HG03521 (cell line): ENCODE measurements around the gene MAP3K7CL.
"Not testable (repeated sequence)": the region's sequence is repeated elsewhere in the genome, so short reads cannot be mapped to it uniquely, and the experiment has no call there.

ENCODE experiments used
- ATAC-seq: cut with Tn5 transposase; IDR thresholded peaks from one replicate; pipeline ENCODE4 v1.9.1; 2021; ENCODE audit warnings: mild to moderate bottlenecking, moderate library complexity; ENCODE audit not compliant: unreplicated experiment

MAP3K7CL gene

DNA sequence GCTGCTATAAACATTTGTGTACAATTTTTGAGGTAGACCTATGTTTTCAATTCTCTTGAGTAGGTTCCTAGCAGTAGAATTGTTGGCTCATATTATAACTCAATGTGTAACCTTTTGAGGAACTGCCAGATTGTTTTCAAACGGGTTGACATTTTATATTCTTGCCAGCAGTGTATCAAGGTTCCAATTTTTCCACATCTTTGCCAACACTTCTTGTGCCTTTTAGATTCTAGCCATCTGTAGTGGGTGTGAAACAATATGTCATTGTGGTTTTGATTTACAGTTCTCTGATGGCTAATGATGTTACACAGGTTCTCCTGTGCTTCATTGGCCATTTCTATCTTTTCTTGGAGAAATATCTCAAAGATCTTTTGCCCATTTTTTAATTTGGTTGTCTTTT lies 36.4 kb downstream of the MAP3K7CL start:
- no peak for ATAC-seq

DNA sequence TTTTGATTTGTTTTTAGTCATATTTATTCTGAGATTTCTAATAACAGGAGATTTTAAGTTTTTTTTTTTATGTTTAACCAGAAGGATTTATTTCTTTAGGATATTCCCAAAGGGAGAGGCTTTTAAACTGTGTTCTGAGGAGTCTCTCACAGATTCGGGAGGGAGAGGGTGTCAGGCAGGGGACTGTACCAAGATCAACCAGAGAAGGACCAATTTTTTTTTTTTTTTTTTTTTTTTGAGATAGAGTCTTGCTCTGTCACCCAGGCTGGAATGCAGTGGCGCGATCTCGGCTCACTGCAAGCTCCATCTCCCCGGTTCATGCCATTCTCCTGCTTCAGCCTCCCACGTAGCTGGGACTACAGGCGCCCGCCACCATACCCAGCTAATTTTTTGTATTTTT lies 37.0 kb downstream of the MAP3K7CL start:
- not testable (repeated sequence) for ATAC-seq

DNA sequence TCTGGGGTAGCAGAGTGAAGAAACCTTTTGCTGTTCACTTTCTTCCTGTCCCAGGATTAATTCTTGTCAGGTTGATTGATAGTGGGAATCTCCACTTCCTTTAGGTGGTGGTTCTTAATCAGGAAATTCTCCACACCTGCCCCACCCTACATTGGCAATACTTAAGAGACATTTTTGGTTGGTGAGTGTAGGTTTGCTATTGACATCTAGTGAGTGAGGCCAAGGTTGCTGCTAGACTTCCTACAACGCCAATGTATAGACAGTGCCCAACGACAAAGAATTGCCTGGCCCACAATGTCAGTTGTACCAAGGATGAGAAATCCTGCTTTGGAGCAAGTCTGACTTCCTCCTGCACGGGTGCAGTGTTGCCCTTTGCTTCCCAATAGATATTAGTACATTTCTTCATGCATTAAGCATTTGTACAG lies 38.5 kb downstream of the MAP3K7CL start:
- ATAC-seq, result no peak

DNA sequence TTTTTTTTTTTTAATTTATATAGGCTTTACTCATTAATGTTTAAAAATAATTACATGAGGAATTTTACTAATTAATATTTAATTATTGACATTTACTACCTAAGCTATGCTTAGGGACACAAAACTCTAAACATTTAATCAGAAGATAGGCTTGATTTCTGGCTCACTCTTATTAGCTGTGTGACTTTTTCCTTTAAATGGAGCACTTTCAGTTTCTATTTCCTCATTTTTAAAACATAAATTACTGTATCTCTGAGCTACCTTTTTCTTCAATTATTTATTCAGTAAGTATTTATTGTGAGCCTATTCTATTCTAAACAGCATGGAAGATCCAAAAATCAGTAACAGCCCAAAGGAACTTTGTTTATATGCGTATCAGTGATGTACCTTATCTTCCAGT lies 40.5 kb downstream of the MAP3K7CL start:
- ATAC-seq, result no peak

DNA sequence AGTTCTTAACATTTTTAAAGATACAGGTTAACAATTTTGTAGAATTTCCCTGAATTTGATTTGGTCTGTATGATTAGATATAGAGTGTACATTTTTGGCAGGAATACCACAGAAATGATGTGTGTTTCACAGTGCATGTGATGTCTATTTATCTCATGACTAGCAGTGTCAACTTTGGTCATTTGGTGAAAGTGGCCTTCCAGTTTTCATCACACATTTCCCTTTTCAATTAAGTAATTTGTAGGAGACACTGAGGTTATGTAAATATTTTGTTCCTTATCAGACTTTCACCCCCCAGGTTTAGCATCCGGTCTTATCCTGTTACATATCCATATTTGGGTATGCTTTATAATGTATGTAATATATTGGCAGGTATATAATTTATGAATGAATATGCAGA lies 41.8 kb downstream of the MAP3K7CL start:
- ATAC-seq, result no peak

DNA sequence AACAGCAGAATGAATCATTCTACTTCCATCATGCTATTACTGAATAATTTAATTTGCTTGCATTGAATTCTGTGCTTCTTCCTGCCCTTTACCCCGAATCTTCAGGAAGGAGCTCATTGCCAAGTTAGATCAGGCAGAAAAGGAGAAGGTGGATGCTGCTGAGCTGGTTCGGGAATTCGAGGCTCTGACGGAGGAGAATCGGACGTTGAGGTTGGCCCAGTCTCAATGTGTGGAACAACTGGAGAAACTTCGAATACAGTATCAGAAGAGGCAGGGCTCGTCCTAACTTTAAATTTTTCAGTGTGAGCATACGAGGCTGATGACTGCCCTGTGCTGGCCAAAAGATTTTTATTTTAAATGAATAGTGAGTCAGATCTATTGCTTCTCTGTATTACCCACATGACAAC lies 44.2 kb downstream of the MAP3K7CL start:
- ATAC-seq, result no peak

DNA sequence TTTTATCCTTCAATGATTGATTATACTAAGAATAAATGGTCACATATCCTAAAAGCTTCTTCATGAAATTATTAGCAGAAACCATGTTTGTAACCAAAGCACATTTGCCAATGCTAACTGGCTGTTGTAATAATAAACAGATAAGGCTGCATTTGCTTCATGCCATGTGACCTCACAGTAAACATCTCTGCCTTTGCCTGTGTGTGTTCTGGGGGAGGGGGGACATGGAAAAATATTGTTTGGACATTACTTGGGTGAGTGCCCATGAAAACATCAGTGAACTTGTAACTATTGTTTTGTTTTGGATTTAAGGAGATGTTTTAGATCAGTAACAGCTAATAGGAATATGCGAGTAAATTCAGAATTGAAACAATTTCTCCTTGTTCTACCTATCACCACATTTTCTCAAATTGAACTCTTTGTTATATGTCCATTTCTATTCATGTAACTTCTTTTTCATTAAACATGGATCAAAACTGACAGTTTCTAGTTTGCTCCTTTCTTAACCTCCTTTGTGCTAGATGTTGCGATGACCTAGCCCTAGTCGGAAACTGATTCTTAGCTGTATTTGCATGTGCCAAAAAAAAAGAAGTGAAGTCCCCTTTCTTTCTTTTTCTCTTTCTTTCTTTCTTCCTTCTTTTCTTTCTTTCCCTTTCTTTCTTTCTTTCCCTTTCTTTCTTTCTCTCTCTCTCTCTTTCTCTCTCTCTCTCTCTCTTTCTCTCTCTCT lies 45.1 kb downstream of the MAP3K7CL start:
- no peak for ATAC-seq

DNA sequence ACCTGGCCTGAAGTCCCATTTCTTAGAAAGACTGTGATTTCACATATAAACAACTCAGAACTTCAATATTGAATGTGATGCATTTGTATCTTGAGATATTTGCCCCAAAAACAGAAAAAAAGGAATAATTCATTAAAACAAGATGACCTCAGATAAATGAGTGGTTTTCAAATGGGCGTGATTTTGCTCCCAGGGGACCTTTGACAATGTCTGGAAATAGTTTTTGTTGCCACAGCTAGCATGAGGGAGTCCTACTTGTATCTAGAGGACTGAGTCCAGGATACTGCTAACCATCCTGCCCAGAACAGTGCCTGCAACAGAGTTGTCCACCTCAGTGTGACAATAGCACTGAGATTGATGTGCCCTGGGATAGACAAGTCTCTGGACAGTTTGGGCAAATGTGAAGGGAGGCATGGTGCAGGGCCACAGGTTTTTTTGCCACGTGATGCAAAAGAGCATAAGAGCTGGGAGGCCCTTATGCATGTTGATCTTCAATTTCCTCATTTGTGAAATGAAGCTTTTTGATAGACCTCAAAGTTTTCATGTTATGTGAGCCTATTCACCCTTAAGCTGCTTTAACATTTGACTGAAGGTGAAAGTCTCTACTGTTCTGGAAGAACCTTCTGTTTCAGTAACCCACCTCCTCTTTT lies 46.2 kb downstream of the MAP3K7CL start:
- ATAC-seq, result no peak

DNA sequence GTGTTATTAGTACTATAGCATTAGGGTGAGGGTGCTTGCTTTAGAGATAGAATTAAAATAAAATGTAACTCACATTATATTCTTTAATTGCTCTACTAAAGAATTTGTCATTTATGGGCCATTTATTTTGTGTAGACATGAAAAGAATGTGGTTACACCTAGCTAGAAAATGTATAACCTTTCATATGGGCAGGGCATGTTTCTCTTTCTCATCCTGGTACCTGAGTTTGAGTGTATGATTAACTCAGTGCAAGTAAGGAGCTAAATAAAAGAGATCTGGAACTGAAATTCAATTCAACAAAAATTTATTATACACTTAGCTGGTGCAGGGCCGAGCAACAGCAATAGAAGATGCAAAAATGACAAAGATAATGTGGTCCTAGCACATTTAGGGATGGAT lies 47.4 kb downstream of the MAP3K7CL start:
- no peak for ATAC-seq

DNA sequence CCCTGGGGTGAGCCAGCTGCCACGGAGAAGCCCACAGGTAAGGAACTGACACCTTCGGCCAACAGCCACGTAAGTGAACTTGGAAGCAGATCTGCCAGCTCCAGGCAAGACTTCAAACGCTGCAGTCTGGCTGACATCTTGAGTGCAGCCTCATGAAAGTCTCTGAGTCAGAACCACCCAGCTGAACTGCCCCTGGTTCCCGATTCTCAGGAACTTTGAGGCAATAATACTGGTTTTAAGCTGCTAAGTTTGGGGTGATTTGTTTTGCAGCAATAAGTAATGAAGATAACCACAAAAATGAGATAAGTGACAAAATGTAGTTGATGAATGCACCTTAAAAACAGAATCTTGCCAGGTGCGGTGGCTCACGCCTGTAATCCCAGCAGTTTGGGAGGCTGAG lies 48.5 kb downstream of the MAP3K7CL start:
- ATAC-seq, result no peak

DNA sequence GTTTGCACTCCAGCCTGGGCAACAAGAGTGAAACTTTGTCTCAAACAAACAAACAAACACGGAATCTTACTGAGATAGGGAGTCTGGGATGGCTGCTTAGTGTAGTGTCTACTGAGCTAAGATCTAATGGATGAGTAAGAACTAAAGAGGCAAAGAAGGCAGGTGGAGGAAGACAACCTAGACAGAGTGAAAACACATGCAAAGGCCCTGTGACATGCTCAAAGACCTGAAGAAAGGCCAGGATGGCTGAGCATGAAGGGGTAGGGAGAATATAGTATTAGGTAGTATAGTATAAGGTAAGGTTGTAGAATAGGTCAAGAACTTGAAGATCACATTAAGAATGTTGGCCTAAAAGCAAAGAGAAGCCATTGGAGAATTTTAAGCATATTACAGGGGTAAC lies 49.1 kb downstream of the MAP3K7CL start:
- ATAC-seq, result no peak

DNA sequence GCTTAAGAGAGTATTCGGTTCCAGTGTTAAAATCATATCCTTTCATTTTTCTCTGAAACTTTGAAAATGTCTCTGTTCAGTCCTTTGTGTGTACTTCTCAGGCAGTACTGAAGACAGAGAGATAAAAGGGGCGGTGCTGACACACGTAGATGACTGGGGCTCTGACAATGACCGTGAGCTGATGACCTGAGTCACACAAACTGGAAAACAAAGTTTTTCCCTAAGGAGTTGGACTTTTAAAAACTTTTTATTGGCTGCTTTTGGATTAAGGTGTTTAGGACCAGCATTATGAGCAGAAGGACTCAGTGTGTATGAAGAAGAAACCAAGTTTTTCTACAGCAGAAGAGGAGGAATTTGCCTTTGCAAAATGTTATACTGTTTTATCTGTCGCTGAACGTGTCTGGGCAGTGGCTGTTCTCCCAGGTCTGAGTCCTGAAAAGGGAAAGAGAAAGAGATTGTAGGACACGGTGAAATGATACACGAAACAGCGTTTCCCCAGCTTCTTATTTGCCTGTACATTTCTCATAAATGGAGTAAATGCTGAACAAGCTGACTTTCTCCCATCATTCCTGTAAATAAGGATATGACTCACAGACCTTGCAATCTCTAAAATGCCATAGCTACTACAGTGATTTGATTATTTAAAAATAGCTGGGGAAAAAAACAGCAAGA lies 51.5 kb downstream of the MAP3K7CL start:
- ATAC-seq, result peak; percentile 41

DNA sequence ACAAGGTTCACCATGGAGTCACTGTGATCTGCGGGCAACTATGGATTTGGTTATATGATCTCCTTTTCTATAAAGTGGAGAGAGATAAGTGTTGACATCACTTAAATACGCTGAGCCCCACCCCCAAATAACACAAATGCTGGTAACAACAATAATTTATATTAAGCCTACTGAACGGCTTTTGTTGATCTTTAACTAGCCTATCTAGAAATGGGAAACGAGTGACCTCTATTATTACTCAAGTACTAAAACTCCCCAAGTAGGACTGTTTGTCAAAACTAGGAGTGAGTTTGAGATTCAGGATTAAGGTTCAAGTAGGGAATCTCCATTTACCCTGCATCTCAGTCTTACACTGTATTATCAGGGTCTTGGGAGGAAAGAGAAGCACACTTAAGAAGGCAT lies 52.2 kb downstream of the MAP3K7CL start:
- no peak for ATAC-seq

DNA sequence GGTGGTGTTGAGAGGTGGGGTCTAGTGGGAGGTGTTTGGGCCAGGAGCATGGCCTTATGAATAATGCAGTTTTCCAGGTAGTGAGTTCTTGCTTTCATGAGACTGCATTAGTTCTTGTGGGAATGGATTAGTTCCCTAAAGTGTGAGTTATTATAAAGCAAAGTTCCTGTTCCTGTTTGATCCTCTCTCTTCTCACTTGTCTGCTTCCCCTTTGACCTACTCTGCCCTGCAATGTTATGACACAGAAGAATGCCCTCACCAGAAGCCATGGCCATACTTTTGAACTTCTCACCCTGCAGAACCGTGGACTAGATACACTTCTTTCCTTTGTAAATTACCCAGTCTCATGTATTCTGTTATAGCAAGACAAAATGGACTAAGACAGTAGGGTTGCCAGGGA lies 53.6 kb downstream of the MAP3K7CL start:
- ATAC-seq, result no peak

DNA sequence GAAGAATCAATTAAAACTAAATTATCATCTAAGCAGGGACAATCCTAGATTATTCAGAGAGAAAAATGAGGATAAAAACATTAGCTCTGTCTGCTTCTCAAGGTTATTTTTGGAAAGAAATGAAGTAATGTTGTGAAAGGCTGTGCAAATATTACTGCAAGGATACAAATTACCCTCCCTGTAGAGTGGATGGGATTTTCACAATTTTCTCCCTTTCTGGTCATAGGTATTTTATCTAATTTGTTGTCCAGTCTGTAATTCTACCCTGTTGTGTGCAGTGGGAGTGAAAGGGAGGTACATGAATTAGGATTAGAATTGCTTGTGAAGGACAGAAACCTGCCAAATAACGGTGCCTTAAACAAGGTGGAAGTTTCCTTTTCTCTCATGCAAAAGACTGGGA lies 54.7 kb downstream of the MAP3K7CL start:
- no peak for ATAC-seq

DNA sequence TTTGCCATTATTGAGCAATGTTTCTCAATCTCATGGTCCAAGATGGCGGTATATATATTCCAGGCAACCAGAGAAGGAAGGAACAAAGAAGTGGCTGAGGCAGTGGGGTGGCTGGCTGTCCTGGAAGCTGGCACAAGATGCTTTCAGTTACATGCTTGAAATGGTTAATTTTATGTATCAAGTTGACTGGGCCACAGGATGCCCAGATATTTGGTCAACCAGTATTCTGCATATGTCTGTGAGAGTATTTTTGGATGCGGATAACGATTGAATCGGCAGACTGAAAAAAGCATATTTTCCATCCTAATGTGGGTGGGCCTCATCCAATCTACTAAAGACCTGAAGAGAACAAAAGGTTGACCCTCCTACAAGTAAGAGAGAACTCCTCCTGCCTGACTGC lies 55.2 kb downstream of the MAP3K7CL start:
- no peak for ATAC-seq

DNA sequence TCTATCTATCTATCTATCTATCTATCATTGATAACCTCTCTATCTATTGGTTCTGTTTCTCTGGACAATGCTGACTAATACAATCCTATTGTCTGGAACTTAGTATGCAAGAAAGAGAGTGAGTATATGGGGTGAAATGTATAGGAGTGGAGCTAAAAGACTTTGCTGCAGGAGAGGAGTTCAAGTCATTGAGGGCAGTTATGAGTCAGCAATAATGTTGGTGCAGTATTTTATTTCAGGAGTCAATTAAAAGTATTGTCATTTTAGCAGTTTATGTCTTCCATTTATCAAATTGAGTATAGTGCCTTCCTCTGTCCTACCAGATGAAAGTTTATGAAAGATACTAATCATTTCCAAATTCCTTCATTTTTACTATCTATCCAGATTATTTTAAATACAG lies 55.8 kb downstream of the MAP3K7CL start:
- no peak for ATAC-seq

DNA sequence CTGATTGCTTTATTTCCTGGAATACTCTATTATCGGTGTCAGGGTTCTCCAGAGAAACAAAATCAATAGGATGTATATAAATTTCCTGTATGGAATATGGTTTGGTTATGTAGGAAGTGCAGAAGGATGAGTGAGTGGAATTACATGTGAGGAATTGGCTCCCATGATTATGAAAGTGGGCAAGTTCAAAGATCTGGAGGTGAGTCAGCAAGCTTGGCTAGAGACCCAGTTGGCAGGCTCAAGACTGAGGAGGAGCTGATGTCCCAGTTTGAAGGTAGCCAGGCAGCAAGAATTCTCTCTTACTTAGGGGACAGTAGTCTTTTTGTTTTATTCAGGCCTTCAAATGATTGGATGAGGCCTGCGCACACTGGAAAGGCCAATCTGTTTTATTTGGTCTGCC lies 57.5 kb downstream of the MAP3K7CL start:
- ATAC-seq, result no peak

DNA sequence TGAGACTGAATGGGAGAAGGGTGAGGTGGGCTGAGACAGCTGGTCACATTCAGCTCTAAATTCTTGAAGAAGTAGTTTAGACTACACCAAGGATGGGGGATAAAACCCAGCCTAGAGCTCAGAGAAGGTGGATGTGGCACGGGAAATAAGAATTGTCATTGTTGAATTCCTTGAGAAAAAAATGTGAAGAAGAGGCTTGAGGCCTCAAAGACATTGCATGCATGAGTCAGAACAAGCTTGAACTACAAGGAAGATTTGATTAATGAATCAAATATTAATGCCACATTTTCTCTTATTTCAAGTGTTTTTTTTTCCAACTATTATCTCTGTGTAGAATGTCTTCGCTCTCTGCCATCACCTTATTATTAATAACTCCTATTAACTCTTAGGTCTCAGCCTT lies 58.9 kb downstream of the MAP3K7CL start:
- no peak for ATAC-seq

DNA sequence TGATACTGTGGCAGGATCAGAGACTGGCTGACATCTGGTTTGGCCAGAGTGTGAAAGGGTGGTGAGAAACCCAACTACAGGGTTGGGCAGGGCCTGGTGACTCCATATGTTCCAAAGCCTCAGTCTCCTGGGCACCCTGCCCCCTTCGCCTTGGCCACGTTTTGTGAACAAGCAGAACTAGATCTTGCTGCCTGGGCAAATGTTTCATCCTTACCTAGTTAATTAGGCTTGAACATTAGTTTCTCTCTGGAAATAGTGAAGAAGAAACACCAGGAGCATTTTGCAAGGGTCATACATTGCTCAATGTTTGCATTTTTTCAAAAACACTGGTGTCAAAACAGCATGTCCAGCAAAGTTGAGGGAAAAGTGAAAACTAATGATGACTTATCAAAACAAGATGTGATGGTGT lies 60.5 kb downstream of the MAP3K7CL start:
- no peak for ATAC-seq

DNA sequence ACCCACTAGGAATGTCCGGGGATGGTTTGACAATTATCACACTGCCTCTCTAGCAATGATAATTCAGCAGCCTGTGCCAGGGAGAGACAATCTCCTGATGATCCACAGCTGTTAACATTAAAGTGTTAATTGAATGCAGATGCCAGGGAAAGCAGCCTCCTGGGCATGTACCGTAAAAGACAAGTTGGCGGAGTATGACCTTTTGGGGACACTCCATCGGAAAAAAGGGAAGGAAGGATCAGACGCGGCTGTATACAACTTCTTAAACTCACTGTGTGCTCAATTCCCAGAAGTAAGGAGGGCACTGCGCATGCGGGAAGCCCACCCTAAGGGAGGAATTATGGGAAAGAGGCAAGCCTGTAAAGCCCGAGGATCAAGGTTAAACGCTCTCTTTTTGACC lies 62.6 kb downstream of the MAP3K7CL start:
- ATAC-seq, result no peak

DNA sequence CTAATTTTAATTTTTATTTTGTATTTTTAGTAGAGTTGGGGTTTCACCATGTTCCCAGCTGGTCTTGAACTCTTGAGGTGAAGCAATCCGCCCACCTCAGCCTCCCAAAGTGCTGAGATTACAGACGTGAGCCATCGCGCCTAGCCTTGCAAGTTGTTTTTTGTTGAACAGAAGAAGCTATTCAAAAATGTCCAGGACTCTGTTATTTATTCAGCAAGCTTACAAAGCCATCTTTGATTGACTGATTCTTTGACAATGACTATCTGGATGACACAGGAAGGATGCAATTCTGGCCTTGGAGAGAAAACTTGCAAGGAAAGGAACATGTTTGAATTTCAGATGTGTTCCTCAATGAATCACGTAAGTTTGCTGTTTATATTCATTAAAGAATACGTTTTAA lies 63.5 kb downstream of the MAP3K7CL start:
- ATAC-seq, result no peak
